ENCODE data around the gene SOD2. TPM values are rescaled to one million over a fixed set of nuclear protein-coding genes. Genes with fewer than 3 reads are reported as not detected.
"Not testable (repeated sequence)": the region's sequence is repeated elsewhere in the genome, so short reads cannot be mapped to it uniquely, and the experiment has no call there.

The SOD2 gene
- total and polyA plus RNA-seq, 2 donors (not counting 1 experiment from before 2014, with no cell fraction given): 96.1 to 1,311 TPM

DNA sequence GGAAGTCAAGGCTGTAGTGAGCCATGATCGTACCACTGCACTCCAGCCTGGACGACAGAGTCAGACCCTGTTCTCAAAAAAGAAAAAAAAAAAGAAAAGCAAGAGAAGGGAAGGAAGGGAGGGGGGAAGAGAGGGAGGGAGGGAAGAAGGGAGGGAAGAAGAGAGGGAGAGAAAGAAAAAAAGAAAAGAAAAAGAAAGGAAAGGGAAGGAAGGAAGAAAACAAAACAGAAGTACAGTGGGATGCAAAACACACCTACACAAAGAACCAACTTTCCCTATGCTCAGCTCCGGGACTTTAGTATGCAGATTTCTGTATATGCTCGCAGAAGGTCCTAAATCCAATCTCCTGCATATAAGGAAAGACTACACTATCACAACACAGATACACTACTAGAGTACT, 31.7 kb upstream of the SOD2 start:
- Histone ChIP-seq H3K9ac (ENCODE audit: insufficient read depth, low read length) (no peak overlapping the region), H3K36me3 (ENCODE audit: control insufficient read depth, insufficient read depth, low read length) (no peaks in the 10 kb centered on the region), H3K27ac (ENCODE audit: insufficient read depth, low read length) (no peak overlapping the region), H3K4me2 (ENCODE audit: extremely low read depth, insufficient read depth, low read length) (no peak overlapping the region), H3K79me2 (ENCODE audit: control insufficient read depth, insufficient read depth, low read length) (peaks cover 56% of the 10 kb centered on the region), H3K4me1 (ENCODE audit: control insufficient read depth, extremely low read depth, insufficient read depth, low read length) (peaks cover 5% of the 10 kb centered on the region), H4K20me1 (ENCODE audit: control insufficient read depth, extremely low read depth, insufficient read depth, low read length) (peaks cover 7% of the 10 kb centered on the region), H2AFZ (ENCODE audit: low read length) (no peak overlapping the region), H3K27me3 (ENCODE audit: control insufficient read depth, insufficient read depth, low read length) (no peaks in the 10 kb centered on the region), H3K4me3 (replicated peaks in 1 of 4; ENCODE audit: control extremely low read depth in 1 of 4, insufficient read depth in 1 of 4, low read depth in 3 of 4, low read length in 4 of 4) (no peak overlapping the region), H3K9me3 (ENCODE audit: control insufficient read depth, insufficient read depth, low read depth, low read length) (no peaks in the 10 kb centered on the region)
- no peak for TF ChIP-seq EZH2 (IDR thresholded peaks at IDR 0.05; ENCODE audit: low read length, missing control alignments)
- TF ChIP-seq, protein P1, sequence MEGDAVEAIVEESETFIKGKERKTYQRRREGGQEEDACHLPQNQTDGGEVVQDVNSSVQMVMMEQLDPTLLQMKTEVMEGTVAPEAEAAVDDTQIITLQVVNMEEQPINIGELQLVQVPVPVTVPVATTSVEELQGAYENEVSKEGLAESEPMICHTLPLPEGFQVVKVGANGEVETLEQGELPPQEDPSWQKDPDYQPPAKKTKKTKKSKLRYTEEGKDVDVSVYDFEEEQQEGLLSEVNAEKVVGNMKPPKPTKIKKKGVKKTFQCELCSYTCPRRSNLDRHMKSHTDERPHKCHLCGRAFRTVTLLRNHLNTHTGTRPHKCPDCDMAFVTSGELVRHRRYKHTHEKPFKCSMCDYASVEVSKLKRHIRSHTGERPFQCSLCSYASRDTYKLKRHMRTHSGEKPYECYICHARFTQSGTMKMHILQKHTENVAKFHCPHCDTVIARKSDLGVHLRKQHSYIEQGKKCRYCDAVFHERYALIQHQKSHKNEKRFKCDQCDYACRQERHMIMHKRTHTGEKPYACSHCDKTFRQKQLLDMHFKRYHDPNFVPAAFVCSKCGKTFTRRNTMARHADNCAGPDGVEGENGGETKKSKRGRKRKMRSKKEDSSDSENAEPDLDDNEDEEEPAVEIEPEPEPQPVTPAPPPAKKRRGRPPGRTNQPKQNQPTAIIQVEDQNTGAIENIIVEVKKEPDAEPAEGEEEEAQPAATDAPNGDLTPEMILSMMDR (conservative IDR thresholded peaks at IDR 0.05 in 1 of 2, IDR thresholded peaks at IDR 0.05 in 1 of 2; ENCODE audit: low read depth in 1 of 2, low read length in 2 of 2): no peak
- no peak for DNase-seq (ENCODE audit: low read depth in 2 of 2)

DNA sequence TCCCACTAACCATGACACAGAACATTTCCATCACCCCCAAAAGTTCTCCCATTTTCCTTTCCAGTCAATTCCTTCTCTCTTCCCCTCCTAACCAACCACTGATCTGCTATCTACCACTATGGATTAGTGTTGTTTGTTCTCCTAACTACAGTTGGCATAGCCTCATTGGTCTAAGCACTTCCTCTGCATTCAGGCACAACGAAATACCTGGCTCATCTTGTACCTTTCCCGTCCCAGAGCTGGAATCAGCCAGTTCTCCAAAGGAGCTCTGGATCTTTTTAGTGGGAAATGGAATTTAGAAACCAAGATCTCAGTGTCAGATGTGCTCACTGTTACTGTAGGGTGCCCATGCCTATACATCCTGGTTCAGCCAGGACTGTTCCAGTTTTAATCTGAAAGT, 30.2 kb upstream of the SOD2 start:
- Histone ChIP-seq H3K27me3 (ENCODE audit: control insufficient read depth, insufficient read depth, low read length) (no peaks in the 10 kb centered on the region), H3K9ac (ENCODE audit: insufficient read depth, low read length) (no peak overlapping the region), H3K79me2 (ENCODE audit: control insufficient read depth, insufficient read depth, low read length) (peaks cover 43% of the 10 kb centered on the region), H4K20me1 (ENCODE audit: control insufficient read depth, extremely low read depth, insufficient read depth, low read length) (no peaks in the 10 kb centered on the region), H2AFZ (ENCODE audit: low read length) (no peak overlapping the region), H3K27ac (ENCODE audit: insufficient read depth, low read length) (no peak overlapping the region), H3K36me3 (ENCODE audit: control insufficient read depth, insufficient read depth, low read length) (no peaks in the 10 kb centered on the region), H3K9me3 (ENCODE audit: control insufficient read depth, insufficient read depth, low read depth, low read length) (no peaks in the 10 kb centered on the region), H3K4me2 (ENCODE audit: extremely low read depth, insufficient read depth, low read length) (no peak overlapping the region), H3K4me1 (ENCODE audit: control insufficient read depth, extremely low read depth, insufficient read depth, low read length) (peaks cover 3% of the 10 kb centered on the region), H3K4me3 (replicated peaks in 1 of 4; ENCODE audit: control extremely low read depth in 1 of 4, insufficient read depth in 1 of 4, low read depth in 3 of 4, low read length in 4 of 4) (no peak overlapping the region)
- no peak for DNase-seq (ENCODE audit: low read depth in 2 of 2)
- TF ChIP-seq, protein P1 (conservative IDR thresholded peaks at IDR 0.05 in 1 of 2, IDR thresholded peaks at IDR 0.05 in 1 of 2; ENCODE audit: low read depth in 1 of 2, low read length in 2 of 2): no peak
- no peak for TF ChIP-seq EZH2 (IDR thresholded peaks at IDR 0.05; ENCODE audit: low read length, missing control alignments)

DNA sequence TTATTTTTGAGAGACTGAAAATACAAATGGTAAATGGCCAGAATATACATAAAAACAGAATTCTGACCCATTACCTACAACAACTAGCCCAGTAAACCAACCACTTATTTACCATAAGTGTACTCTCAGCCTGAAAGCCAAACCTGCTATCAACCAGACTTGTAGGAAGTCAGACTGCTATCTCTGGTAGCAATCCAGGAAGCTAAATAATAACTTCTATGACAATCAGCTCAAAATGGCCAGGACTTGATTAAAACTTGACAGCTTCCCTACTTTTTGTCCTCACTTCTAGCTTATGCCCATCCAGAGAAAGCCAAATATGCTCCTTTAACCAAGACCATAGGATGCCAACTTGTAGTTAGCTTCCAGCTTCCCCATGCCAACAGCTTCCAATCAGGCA, 29.6 kb upstream of the SOD2 start:
- H3K9me3 ChIP-seq (ENCODE audit: control insufficient read depth, insufficient read depth, low read depth, low read length): no peaks in the 10 kb centered on the region
- peaks cover 37% of the 10 kb centered on the region for H3K79me2 ChIP-seq (ENCODE audit: control insufficient read depth, insufficient read depth, low read length)
- H3K4me3 ChIP-seq (replicated peaks in 1 of 4; ENCODE audit: control extremely low read depth in 1 of 4, insufficient read depth in 1 of 4, low read depth in 3 of 4, low read length in 4 of 4): no peak overlapping the region
- no peaks in the 10 kb centered on the region for H4K20me1 ChIP-seq (ENCODE audit: control insufficient read depth, extremely low read depth, insufficient read depth, low read length)
- no peak overlapping the region for H3K9ac ChIP-seq (ENCODE audit: insufficient read depth, low read length)
- peaks cover 3% of the 10 kb centered on the region for H3K4me1 ChIP-seq (ENCODE audit: control insufficient read depth, extremely low read depth, insufficient read depth, low read length)
- no peak for DNase-seq (ENCODE audit: low read depth in 2 of 2)
- H2AFZ ChIP-seq (ENCODE audit: low read length): no peak overlapping the region
- H3K4me2 ChIP-seq (ENCODE audit: extremely low read depth, insufficient read depth, low read length): no peak overlapping the region
- no peaks in the 10 kb centered on the region for H3K36me3 ChIP-seq (ENCODE audit: control insufficient read depth, insufficient read depth, low read length)
- TF ChIP-seq EZH2 (IDR thresholded peaks at IDR 0.05; ENCODE audit: low read length, missing control alignments): no peak
- TF ChIP-seq, protein P1 (conservative IDR thresholded peaks at IDR 0.05 in 1 of 2, IDR thresholded peaks at IDR 0.05 in 1 of 2; ENCODE audit: low read depth in 1 of 2, low read length in 2 of 2): no peak
- H3K27me3 ChIP-seq (ENCODE audit: control insufficient read depth, insufficient read depth, low read length): no peaks in the 10 kb centered on the region
- no peak overlapping the region for H3K27ac ChIP-seq (ENCODE audit: insufficient read depth, low read length)

DNA sequence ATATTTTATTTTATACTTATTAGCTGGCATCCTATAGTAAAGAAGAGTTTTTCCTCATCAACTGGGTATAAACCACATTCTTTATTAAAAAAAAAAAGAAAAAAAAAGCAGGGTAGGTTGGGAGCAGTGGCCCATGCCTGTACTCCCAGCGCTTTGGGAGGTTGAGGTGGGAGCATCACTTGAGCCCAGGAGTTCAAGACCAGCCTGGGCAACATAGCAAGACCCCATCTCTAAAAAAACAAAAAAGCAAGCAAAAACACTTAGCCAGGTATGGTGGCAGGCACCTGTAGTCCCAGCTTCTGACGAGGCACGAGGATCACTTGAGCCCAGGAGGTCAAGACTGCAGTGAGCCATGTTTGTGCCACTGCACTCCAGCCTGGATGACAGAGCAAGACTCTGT, 28.9 kb upstream of the SOD2 start:
- not testable (repeated sequence) for H4K20me1 ChIP-seq (ENCODE audit: control insufficient read depth, extremely low read depth, insufficient read depth, low read length); H3K27me3 ChIP-seq (ENCODE audit: control insufficient read depth, insufficient read depth, low read length); H3K4me1 ChIP-seq (ENCODE audit: control insufficient read depth, extremely low read depth, insufficient read depth, low read length); H3K36me3 ChIP-seq (ENCODE audit: control insufficient read depth, insufficient read depth, low read length); H3K4me3 ChIP-seq (replicated peaks in 1 of 4; ENCODE audit: control extremely low read depth in 1 of 4, insufficient read depth in 1 of 4, low read depth in 3 of 4, low read length in 4 of 4); H3K27ac ChIP-seq (ENCODE audit: insufficient read depth, low read length); H3K9ac ChIP-seq (ENCODE audit: insufficient read depth, low read length); H2AFZ ChIP-seq (ENCODE audit: low read length); DNase-seq (ENCODE audit: low read depth in 2 of 2); H3K9me3 ChIP-seq (ENCODE audit: control insufficient read depth, insufficient read depth, low read depth, low read length); H3K4me2 ChIP-seq (ENCODE audit: extremely low read depth, insufficient read depth, low read length)
- H3K79me2 ChIP-seq (ENCODE audit: control insufficient read depth, insufficient read depth, low read length): peaks cover 34% of the 10 kb centered on the region
